ENCODE data around the gene KRTAP5-11. TPM values are rescaled to one million over a fixed set of nuclear protein-coding genes. Genes with fewer than 3 reads are reported as not detected.
A peak's percentile ranks its signal among the peaks of the same experiment; 100 is the strongest.
"Not testable (repeated sequence)": the region's sequence is repeated elsewhere in the genome, so short reads cannot be mapped to it uniquely, and the experiment has no call there.

The KRTAP5-11 gene, protein sequence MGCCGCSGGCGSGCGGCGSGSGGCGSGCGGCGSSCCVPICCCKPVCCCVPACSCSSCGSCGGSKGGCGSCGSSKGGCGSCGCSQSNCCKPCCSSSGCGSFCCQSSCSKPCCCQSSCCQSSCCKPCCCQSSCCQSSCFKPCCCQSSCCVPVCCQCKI
- polyA plus RNA-seq: not detected

DNA sequence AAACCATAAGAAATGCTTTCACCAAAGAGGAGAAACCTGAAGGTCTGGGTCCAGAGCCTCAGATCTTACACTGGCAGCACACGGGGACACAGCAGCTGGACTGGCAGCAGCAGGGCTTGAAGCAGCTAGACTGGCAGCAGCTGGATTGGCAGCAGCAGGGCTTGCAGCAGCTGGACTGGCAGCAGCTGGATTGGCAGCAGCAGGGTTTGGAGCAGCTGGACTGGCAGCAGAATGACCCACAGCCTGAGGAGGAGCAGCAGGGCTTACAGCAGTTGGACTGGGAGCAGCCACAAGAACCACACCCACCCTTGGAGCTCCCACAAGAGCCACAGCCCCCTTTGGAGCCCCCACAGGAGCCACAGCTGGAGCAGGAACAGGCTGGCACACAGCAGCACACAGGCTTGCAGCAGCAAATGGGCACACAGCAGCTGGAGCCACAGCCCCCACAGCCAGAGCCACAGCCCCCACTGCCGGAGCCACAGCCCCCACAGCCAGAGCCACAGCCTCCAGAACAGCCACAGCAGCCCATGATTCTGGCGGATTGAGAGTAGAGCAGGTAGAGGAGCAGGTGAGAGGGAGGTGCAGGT, at the start of gene KRTAP5-11:
Gene KRTAP5-11, minus strand, starts transcription at position 567 of the 587 bp plus-strand sequence. Its CDS starts 38 bp downstream, at position 529.
- Mint-ChIP-seq H3K9me3 (no peaks in the 10 kb centered on the region), H3K27ac (no peak within 1 kb of the TSS), H3K4me3 (no peak within 1 kb of the TSS), H3K36me3 (peaks cover 1% of the 10 kb centered on the region), H3K27me3 (peaks cover 14% of the 10 kb centered on the region), H3K4me1 (peaks cover 0 to 5% (median 2%) of the 10 kb centered on the region in 3 donors)

GRCh38 chr11:71631551-71631950, 48.9 kb upstream of the KRTAP5-11 start:
- not testable (repeated sequence) for H3K27ac Mint-ChIP-seq, H3K36me3 Mint-ChIP-seq

DNA sequence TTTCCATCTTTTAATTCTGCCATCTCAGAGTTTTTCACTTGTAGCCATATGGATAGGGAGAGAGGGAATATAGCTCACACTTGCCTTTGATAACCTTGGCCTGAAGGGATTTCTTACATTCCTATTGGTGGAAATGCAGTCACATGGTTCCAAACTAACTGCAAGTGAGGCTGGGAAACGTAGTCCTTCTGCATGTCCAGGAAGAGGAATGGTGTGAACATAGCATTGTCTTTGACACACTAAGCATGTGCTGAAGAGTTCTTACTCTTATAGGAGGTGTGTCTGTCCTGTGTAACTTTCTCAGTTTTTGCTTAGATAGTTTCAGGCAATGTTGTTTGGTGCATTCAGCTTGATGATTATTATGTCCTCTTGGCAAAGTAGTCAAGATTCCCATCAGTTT, 47.4 kb upstream of the KRTAP5-11 start:
- H3K27ac Mint-ChIP-seq, H3K4me1 Mint-ChIP-seq, H3K4me3 Mint-ChIP-seq, H3K9me3 Mint-ChIP-seq, H3K27me3 Mint-ChIP-seq, H3K36me3 Mint-ChIP-seq: not testable (repeated sequence)

More at GRCh38 chr11:71631551-71631950, 48.9 kb upstream of the KRTAP5-11 start:
- not testable (repeated sequence) for H3K9me3 Mint-ChIP-seq, H3K27me3 Mint-ChIP-seq, H3K4me1 Mint-ChIP-seq, H3K4me3 Mint-ChIP-seq

- not testable (repeated sequence) for H3K4me1 Mint-ChIP-seq, H3K27me3 Mint-ChIP-seq, H3K9me3 Mint-ChIP-seq, H3K4me3 Mint-ChIP-seq, H3K27ac Mint-ChIP-seq, H3K36me3 Mint-ChIP-seq
Observed at GRCh38 chr11:71628943-71629342, 46.3 kb upstream of the KRTAP5-11 start.

GRCh38 chr11:71623226-71623625, 40.6 kb upstream of the KRTAP5-11 start:
- not testable (repeated sequence) for H3K4me3 Mint-ChIP-seq, H3K27ac Mint-ChIP-seq, H3K27me3 Mint-ChIP-seq, H3K4me1 Mint-ChIP-seq, H3K9me3 Mint-ChIP-seq, H3K36me3 Mint-ChIP-seq

- H3K4me1 Mint-ChIP-seq, H3K9me3 Mint-ChIP-seq, H3K27ac Mint-ChIP-seq, H3K4me3 Mint-ChIP-seq, H3K27me3 Mint-ChIP-seq, H3K36me3 Mint-ChIP-seq: not testable (repeated sequence)
Observed at GRCh38 chr11:71622561-71622960, 39.9 kb upstream of the KRTAP5-11 start.

DNA sequence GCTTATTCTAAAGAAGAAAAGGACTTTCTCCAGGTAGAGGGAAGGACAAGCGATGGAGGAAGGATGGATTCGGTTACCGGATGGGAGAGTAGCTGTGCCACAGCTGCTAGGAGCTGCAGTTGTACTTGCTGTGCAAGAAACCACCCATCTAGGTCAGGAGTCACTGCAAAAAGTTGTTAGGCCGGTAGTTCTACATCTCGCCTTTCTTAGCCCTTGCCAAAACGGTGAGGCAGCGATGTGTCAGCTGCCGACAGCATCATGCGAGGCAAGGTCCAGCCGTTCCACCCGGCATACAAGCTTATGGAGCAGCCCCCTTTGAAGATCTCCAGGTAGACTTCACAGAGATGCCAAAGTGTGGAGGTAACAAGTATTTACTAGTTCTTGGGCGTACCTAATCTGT, 32.3 kb upstream of the KRTAP5-11 start:
- H3K27me3 Mint-ChIP-seq, H3K4me1 Mint-ChIP-seq, H3K36me3 Mint-ChIP-seq, H3K9me3 Mint-ChIP-seq, H3K4me3 Mint-ChIP-seq: not testable (repeated sequence)
- H3K27ac Mint-ChIP-seq: peak overlapping the region in 1 of 3 donors; percentile 67

GRCh38 chr11:71614366-71614917, 31.8 kb upstream of the KRTAP5-11 start:
- H3K9me3 Mint-ChIP-seq, H3K4me3 Mint-ChIP-seq, H3K27ac Mint-ChIP-seq: not testable (repeated sequence)

GRCh38 chr11:71613931-71614330, 31.3 kb upstream of the KRTAP5-11 start:
- H3K4me1 Mint-ChIP-seq, H3K27me3 Mint-ChIP-seq, H3K27ac Mint-ChIP-seq, H3K4me3 Mint-ChIP-seq, H3K36me3 Mint-ChIP-seq, H3K9me3 Mint-ChIP-seq: not testable (repeated sequence)

More at GRCh38 chr11:71614366-71614917, 31.8 kb upstream of the KRTAP5-11 start:
- not testable (repeated sequence) for H3K36me3 Mint-ChIP-seq, H3K4me1 Mint-ChIP-seq, H3K27me3 Mint-ChIP-seq

DNA sequence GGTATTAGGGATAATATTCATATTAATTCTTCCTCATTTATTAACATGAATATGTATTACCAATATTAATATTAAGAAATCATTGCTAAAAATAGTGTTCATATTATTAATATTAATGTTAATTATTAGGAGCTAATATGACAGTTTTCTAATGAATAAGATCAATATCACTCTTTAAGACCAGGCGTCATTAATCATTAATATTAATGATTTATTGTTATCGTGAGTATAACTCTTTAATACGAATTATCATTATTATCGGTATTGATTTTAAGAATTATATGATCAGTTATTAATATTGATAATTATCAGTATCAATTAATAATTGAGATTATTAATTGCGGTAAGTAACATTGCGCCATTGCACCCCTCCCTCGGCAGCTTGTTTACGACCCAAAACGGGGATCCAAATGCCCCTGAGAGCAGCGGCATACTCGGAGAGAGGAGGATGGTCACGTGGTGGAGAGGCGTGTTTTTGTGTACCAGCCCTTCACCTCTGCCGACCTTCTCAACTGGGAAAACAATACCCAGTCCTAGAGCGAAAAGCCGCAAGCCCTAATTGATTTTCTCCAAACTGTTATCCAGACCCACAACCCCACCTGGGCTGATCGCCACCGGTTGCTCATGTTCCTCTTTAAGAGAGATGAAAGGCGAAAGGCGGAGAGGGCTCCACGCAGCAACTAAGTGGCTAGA, 28.7 kb upstream of the KRTAP5-11 start:
- H3K27ac Mint-ChIP-seq: not testable (repeated sequence)

DNA sequence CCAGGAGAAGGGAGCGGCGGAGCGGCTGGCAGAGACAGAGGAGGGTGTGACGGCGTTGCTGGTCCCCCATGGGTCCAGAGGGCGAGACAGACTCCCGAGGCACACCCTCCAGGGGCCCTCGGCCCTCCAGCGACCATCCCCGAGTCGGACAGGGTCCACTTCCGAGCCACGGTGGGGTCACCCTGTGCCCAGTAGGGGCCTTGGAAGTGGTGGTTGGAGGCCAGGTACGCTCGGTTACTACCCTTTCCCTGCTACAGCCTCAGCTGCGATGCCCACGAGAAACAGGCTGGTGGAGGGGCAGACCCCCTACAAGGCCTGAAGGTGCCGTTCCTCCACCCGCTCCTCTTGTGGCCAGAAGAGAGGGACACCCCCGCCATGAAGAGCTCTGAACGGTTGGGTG, 25.6 kb upstream of the KRTAP5-11 start:
- H3K27me3 Mint-ChIP-seq: peaks cover 21% of the 10 kb centered on the region
- H3K36me3 Mint-ChIP-seq, H3K4me3 Mint-ChIP-seq, H3K27ac Mint-ChIP-seq, H3K9me3 Mint-ChIP-seq, H3K4me1 Mint-ChIP-seq: not testable (repeated sequence)

More for the DNA sequence above, 28.7 kb upstream of the KRTAP5-11 start:
- H3K9me3 Mint-ChIP-seq, H3K4me3 Mint-ChIP-seq, H3K4me1 Mint-ChIP-seq, H3K36me3 Mint-ChIP-seq: not testable (repeated sequence)
- H3K27me3 Mint-ChIP-seq: peaks cover 16% of the 10 kb centered on the region

- not testable (repeated sequence) for H3K4me1 Mint-ChIP-seq, H3K36me3 Mint-ChIP-seq, H3K9me3 Mint-ChIP-seq, H3K27ac Mint-ChIP-seq
- peaks cover 21% of the 10 kb centered on the region for H3K27me3 Mint-ChIP-seq
- H3K4me3 Mint-ChIP-seq: peak overlapping the region in 1 of 4 donors; percentile 41
Observed at GRCh38 chr11:71607520-71608216, 25.0 kb upstream of the KRTAP5-11 start.

- Mint-ChIP-seq H3K4me3 (peak overlapping the region in 3 of 4 donors; percentile 39 to 60 (median 43)), H3K27me3 (peaks cover 24% of the 10 kb centered on the region)
Observed at GRCh38 chr11:71606853-71607519, 24.3 kb upstream of the KRTAP5-11 start.

DNA sequence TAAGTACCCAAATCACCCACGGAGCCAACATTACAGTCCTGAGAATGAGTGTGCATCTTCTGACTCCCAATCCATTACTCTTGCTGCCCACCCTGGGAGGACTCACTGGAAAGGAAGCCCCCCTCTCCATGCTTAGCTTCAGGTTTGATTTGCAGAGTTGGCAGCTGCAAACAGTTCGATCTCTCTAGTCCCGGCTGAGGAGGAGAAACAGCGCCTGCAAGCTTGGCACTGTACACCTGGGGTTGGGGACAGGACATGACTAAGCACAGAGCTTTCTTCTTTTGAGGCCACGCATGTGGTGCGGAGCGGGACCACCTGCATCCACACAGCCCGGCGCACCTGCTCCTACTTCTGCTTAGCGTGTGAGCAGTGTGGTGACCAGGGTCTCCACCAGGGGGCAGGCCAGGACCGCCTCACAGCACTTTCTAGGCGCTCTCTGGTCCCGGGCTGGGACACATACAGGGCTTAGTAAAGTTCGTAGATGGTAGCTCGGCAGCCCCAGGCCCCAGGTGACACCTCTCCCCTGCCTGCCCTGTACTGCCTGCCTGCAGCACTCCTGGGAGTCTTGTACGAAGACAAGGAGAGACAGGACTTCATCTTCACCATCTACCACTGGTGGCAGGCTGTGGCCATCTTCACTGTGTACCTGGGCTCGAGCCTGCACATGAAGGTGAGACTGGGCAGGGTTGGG, 22.3 kb upstream of the KRTAP5-11 start:
- H3K27me3 Mint-ChIP-seq: peaks cover 31% of the 10 kb centered on the region
- not testable (repeated sequence) for H3K4me3 Mint-ChIP-seq, H3K4me1 Mint-ChIP-seq, H3K9me3 Mint-ChIP-seq, H3K36me3 Mint-ChIP-seq, H3K27ac Mint-ChIP-seq

More at GRCh38 chr11:71606853-71607519, 24.3 kb upstream of the KRTAP5-11 start:
- H3K27ac Mint-ChIP-seq: peak overlapping the region in 1 of 3 donors; percentile 77
- not testable (repeated sequence) for H3K4me1 Mint-ChIP-seq, H3K36me3 Mint-ChIP-seq, H3K9me3 Mint-ChIP-seq

Measured in IgD-negative memory B cell (primary cell).